ENCODE measurements around the gene PRKAG2.

Gene PRKAG2

DNA sequence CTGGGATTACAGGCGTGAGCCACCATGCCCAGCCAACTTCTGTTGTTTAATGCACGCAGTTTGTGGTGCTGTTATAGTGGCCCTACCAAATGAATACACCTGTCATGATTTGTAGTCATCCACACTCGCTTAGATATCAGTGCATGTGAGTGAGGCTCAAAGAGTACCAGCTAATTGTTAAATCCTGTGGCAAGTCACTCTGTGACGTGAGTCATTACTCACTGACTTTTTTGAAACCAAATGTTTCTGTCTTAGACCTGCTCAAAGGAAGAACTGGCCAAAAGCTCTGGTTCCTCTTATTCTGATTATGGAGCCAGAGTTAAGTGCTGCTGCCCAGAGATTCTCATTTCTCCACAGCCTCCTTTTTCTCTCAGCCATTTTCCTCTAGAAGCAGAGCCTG lies 109.4 kb downstream of the PRKAG2 start:
- H3K4me3 ChIP-seq (ENCODE audit: low read depth, low read length): no peak overlapping the region
- no peaks in the 10 kb centered on the region for H3K27me3 ChIP-seq

GRCh38 chr7:151764056-151764920 lies 112.6 kb downstream of the PRKAG2 start:
- H3K36me3 ChIP-seq: no peaks in the 10 kb centered on the region
- no peak overlapping the region for H3K4me3 ChIP-seq (ENCODE audit: low read depth, low read length)
- DNase-seq: no peak
- H3K4me1 ChIP-seq: no peaks in the 10 kb centered on the region
- no peaks in the 10 kb centered on the region for H3K9me3 ChIP-seq
- TF ChIP-seq, protein P1, sequence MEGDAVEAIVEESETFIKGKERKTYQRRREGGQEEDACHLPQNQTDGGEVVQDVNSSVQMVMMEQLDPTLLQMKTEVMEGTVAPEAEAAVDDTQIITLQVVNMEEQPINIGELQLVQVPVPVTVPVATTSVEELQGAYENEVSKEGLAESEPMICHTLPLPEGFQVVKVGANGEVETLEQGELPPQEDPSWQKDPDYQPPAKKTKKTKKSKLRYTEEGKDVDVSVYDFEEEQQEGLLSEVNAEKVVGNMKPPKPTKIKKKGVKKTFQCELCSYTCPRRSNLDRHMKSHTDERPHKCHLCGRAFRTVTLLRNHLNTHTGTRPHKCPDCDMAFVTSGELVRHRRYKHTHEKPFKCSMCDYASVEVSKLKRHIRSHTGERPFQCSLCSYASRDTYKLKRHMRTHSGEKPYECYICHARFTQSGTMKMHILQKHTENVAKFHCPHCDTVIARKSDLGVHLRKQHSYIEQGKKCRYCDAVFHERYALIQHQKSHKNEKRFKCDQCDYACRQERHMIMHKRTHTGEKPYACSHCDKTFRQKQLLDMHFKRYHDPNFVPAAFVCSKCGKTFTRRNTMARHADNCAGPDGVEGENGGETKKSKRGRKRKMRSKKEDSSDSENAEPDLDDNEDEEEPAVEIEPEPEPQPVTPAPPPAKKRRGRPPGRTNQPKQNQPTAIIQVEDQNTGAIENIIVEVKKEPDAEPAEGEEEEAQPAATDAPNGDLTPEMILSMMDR (IDR thresholded peaks at IDR 0.05; ENCODE audit: low read depth, low read length): no peak
- no peaks in the 10 kb centered on the region for H3K27me3 ChIP-seq

More for the DNA sequence above, 109.4 kb downstream of the PRKAG2 start:
- TF ChIP-seq, protein P1 (IDR thresholded peaks at IDR 0.05; ENCODE audit: low read depth, low read length): no peak
- Histone ChIP-seq H3K4me1 (no peaks in the 10 kb centered on the region), H3K36me3 (no peaks in the 10 kb centered on the region), H3K9me3 (no peaks in the 10 kb centered on the region)
- DNase-seq: no peak

DNA sequence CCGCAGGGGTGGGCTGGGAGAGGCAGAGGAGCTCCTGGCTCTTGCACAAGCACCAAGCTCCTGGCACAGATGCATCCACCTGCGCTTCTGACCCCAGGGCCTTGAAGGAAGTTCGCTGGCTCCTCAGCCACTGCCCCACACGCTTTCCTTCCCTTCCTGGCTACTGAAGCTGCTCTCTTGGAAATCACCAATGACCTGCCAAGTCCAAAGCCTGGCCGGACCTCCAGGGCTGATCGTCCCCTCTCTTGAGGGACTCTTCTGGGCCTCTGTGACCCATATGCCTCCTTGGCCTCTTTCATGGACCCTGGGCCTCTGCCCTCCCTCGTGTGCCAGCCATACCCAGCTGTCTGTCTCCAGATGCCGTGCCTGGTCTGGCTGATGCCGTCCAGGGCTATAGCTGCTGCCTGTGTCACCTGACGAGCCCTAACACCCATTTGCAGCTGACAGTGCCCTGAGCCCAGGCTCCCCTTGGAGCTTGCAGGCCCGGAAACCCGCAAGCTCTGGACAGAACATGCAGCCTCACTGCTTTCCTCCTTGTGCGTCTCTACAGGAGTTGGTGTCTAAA lies 113.4 kb downstream of the PRKAG2 start:
- no peak overlapping the region for H3K4me3 ChIP-seq (ENCODE audit: low read depth, low read length)
- no peaks in the 10 kb centered on the region for H3K4me1 ChIP-seq
- H3K9me3 ChIP-seq: no peaks in the 10 kb centered on the region
- no peaks in the 10 kb centered on the region for H3K27me3 ChIP-seq
- no peaks in the 10 kb centered on the region for H3K36me3 ChIP-seq
- TF ChIP-seq, protein P1 (IDR thresholded peaks at IDR 0.05; ENCODE audit: low read depth, low read length): no peak
- DNase-seq: no peak

- Histone ChIP-seq H3K27me3 (no peaks in the 10 kb centered on the region), H3K36me3 (no peaks in the 10 kb centered on the region), H3K4me3 (ENCODE audit: low read depth, low read length) (no peak overlapping the region), H3K4me1 (no peaks in the 10 kb centered on the region), H3K9me3 (no peaks in the 10 kb centered on the region)
- TF ChIP-seq, protein P1 (IDR thresholded peaks at IDR 0.05; ENCODE audit: low read depth, low read length): no peak
- no peak for DNase-seq
Measured at GRCh38 chr7:151762583-151763245, 114.2 kb downstream of the PRKAG2 start.

DNA sequence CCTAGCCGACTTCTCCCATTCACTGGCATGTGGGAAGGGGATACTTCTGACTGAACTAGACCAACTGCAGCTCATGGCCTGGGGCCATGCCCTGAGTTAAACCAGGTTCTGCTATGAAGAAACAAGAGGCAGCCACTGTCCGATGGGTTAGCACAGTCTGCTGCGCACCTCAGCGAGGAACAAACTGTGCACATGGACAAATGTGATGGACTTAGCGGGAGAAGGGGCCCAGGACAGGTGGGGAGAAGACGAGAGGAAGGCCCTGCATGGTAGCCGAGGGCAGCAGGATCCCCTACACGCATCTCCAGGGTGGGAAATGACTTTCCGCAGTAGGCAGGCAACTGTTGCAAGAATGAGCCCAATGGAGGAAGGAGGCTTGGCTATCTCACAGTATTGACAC lies 115.0 kb downstream of the PRKAG2 start:
- no peak overlapping the region for H3K4me3 ChIP-seq (ENCODE audit: low read depth, low read length)
- H3K27me3 ChIP-seq: no peaks in the 10 kb centered on the region
- H3K4me1 ChIP-seq: no peaks in the 10 kb centered on the region
- no peaks in the 10 kb centered on the region for H3K9me3 ChIP-seq
- no peaks in the 10 kb centered on the region for H3K36me3 ChIP-seq
- TF ChIP-seq, protein P1 (IDR thresholded peaks at IDR 0.05; ENCODE audit: low read depth, low read length): no peak
- no peak for DNase-seq

All from BE2C (cell line).